Esophagus squamous epithelium (tissue), 5 donors: ENCODE data around the gene KIF5C. TPM values are rescaled to one million over a fixed set of nuclear protein-coding genes. Genes with fewer than 3 reads are reported as not detected.

Experiments
- DNase-seq: peaks from one replicate; lab custom pipeline; 2025; lab: John Stamatoyannopoulos, UW
- H3K27ac ChIP-seq, 4 donors: fragments of 200-600 bp; sonication (generic); one replicate each; pipeline ENCODE4 v1.5.1; 2016 to 2019; ENCODE audit warnings: mild to moderate bottlenecking in 1 of 4
- H3K27me3 ChIP-seq, 4 donors: fragments of 200-600 bp; sonication (generic); 1 replicate in 3 of 4; 2 replicates in 1 of 4; pipeline versions ENCODE4 v1.5.1 to v1.6.0; 2017 to 2021; ENCODE audit warnings: antibody characterized with exemption in 1 of 4
- H3K36me3 ChIP-seq, 3 donors: fragments of 200-600 bp; sonication (generic); one replicate each; pipeline ENCODE4 v1.5.1; 2016 to 2019
- H3K4me1 ChIP-seq, 3 donors: fragments of 200-600 bp; sonication (generic); one replicate each; pipeline ENCODE4 v1.5.1; 2017 to 2019
- H3K4me3 ChIP-seq, 4 donors: fragments of 200-600 bp; sonication (generic); 1 replicate in 3 of 4; 2 replicates in 1 of 4; pipeline ENCODE4 v1.5.1; 2016 to 2019; ENCODE audit warnings: mild to moderate bottlenecking in 2 of 4, moderate library complexity in 1 of 4
- H3K9me3 ChIP-seq, 3 donors: fragments of 200-600 bp; sonication (generic); one replicate each; pipeline ENCODE4 v1.5.1; 2016 to 2019
- CTCF ChIP-seq, 6 experiments: fragments of 450-650 bp in 4 of 6; fragments of 200-600 bp in 2 of 6; sonication (generic) in 2 of 6; IDR thresholded peaks; one replicate each; pipeline ENCODE4 v1.5.1; 2016 to 2019; ENCODE audit warnings: antibody characterized with exemption in 6 of 6, mild to moderate bottlenecking in 4 of 6, moderate library complexity in 4 of 6
- POLR2A ChIP-seq, 4 donors: fragments of 450-650 bp; IDR thresholded peaks; one replicate each; pipeline ENCODE4 v1.6.1; 2017; ENCODE audit warnings: antibody characterized with exemption in 4 of 4, mild to moderate bottlenecking in 4 of 4, moderate library complexity in 3 of 4
- WGBS, 2 donors: methylation state at CpG; one replicate each; pipeline ENCODE4 v1.1.5; 2018; 5-methylcytosine and 5-hydroxymethylcytosine counted together
- intact Hi-C: fragments of 100-400 bp; cut with DNase I; formaldehyde crosslinking; loops from one replicate; pipeline ENCODE4 v1.15.0; 2022
- total RNA-seq, 4 donors: library from RNA; depleted of rRNA; stranded (reverse); fragments of >200 nt; gene quantifications; one replicate each; pipeline ENCODE4 v1.1.0, GENCODE V29; 2016
- donor health status: DM: yes; HTN: yes; CAD: no.

Gene KIF5C
- total RNA-seq, 4 donors from 2014 or later, result 0.09 to 2.3 (median 0.41) TPM; not detected in 1

GRCh38 chr2:148948868-148949267 is 73.8 kb downstream of the KIF5C start:
- TF ChIP-seq CTCF (IDR thresholded peaks at IDR 0.05), result no peak
- no peak for TF ChIP-seq POLR2A (IDR thresholded peaks at IDR 0.05)
- WGBS, 2 donors, result 62 to 63% methylated on average over 5 of the region's 5 CpGs
- peaks cover 0 to 4% (median 0%) of the 10 kb centered on the region in 4 donors for H3K27me3 ChIP-seq
- H3K9me3 ChIP-seq, result peaks cover 0 to 4% (median 0%) of the 10 kb centered on the region in 3 donors
- no peak for DNase-seq
- no peak overlapping the region for H3K27ac ChIP-seq
- H3K4me1 ChIP-seq, result no peaks in the 10 kb centered on the region
- no peak overlapping the region for H3K4me3 ChIP-seq
- intact Hi-C loops, result no loop called here
- H3K36me3 ChIP-seq, result no peaks in the 10 kb centered on the region

- WGBS, 2 donors, result 78 to 91% methylated on average over 7 of the region's 7 CpGs
- no peak for DNase-seq
- H3K4me1 ChIP-seq, result no peaks in the 10 kb centered on the region
- H3K4me3 ChIP-seq, result no peak overlapping the region
- TF ChIP-seq CTCF (IDR thresholded peaks at IDR 0.05) (no peak), POLR2A (IDR thresholded peaks at IDR 0.05) (no peak)
- peaks cover 0 to 4% (median 0%) of the 10 kb centered on the region in 4 donors for H3K27me3 ChIP-seq
- no peaks in the 10 kb centered on the region for H3K36me3 ChIP-seq
- no peak overlapping the region for H3K27ac ChIP-seq
- peaks cover 0 to 4% (median 0%) of the 10 kb centered on the region in 3 donors for H3K9me3 ChIP-seq
- intact Hi-C loops, result no loop called here
These were observed 74.3 kb downstream of the KIF5C start for GRCh38 chr2:148949348-148949747.

- 79 to 85% methylated on average over 5 of the region's 5 CpGs for WGBS, 2 donors
- TF ChIP-seq CTCF (IDR thresholded peaks at IDR 0.05) (no peak), POLR2A (IDR thresholded peaks at IDR 0.05) (no peak)
- Histone ChIP-seq H3K4me1 (no peaks in the 10 kb centered on the region), H3K9me3 (no peaks in the 10 kb centered on the region), H3K4me3 (no peak overlapping the region), H3K27ac (no peak overlapping the region), H3K27me3 (no peaks in the 10 kb centered on the region), H3K36me3 (no peaks in the 10 kb centered on the region)
- no peak for DNase-seq
- intact Hi-C loops, result no loop called here
These were observed 77.6 kb downstream of the KIF5C start for GRCh38 chr2:148952621-148953020.

GRCh38 chr2:148953426-148953825 is 78.4 kb downstream of the KIF5C start:
- Histone ChIP-seq H3K9me3 (no peaks in the 10 kb centered on the region), H3K27ac (no peak overlapping the region), H3K36me3 (no peaks in the 10 kb centered on the region), H3K27me3 (no peaks in the 10 kb centered on the region), H3K4me3 (no peak overlapping the region), H3K4me1 (no peaks in the 10 kb centered on the region)
- no peak for TF ChIP-seq CTCF (IDR thresholded peaks at IDR 0.05)
- no peak for TF ChIP-seq POLR2A (IDR thresholded peaks at IDR 0.05)
- WGBS, 2 donors, result 88 to 90% methylated on average over 6 of the region's 6 CpGs
- DNase-seq, result no peak
- intact Hi-C loops, result no loop called here

GRCh38 chr2:148954536-148954935 is 79.5 kb downstream of the KIF5C start:
- WGBS, 2 donors, result 64 to 76% methylated on average over 3 of the region's 3 CpGs
- intact Hi-C loops, result no loop called here

More at GRCh38 chr2:148954536-148954935, 79.5 kb downstream of the KIF5C start:
- Histone ChIP-seq H3K27ac (no peak overlapping the region), H3K27me3 (no peaks in the 10 kb centered on the region), H3K36me3 (no peaks in the 10 kb centered on the region), H3K9me3 (no peaks in the 10 kb centered on the region), H3K4me3 (no peak overlapping the region), H3K4me1 (no peaks in the 10 kb centered on the region)
- TF ChIP-seq CTCF (IDR thresholded peaks at IDR 0.05), result no peak
- no peak for TF ChIP-seq POLR2A (IDR thresholded peaks at IDR 0.05)
- DNase-seq, result no peak
